Gastrocnemius medialis (tissue), 4 donors: ENCODE results near the gene C19orf73. TPM values are rescaled to one million over a fixed set of nuclear protein-coding genes. Genes with fewer than 3 reads are reported as not detected.

Source experiments
- ATAC-seq, 2 donors: fragments of 150-250 bp; one replicate each; pipeline ENCODE4 v1.9.1; 2016
- DNase-seq, 2 donors: peaks; one replicate each; pipeline ENCODE4 v3.0.0-alpha.2; 2019
- H3K27ac ChIP-seq, 4 donors: fragments of 200-600 bp; sonication (generic); 1 replicate in 1 of 4; 2 replicates in 3 of 4; pipeline ENCODE4 v1.5.1; 2016 to 2018; ENCODE audit warnings: mild to moderate bottlenecking in 2 of 4, moderate library complexity in 1 of 4
- H3K27me3 ChIP-seq, 3 donors: fragments of 200-600 bp; sonication (generic) in 2 of 3; 1 replicate in 1 of 3; 2 replicates in 2 of 3; pipeline versions ENCODE4 v1.5.1 to v1.6.0; 2016 to 2019; ENCODE audit warnings: mild to moderate bottlenecking in 1 of 3, moderate library complexity in 1 of 3
- H3K36me3 ChIP-seq, 2 donors: fragments of 200-600 bp; sonication (generic) in 1 of 2; one replicate each; pipeline ENCODE4 v1.5.1; 2017 to 2018
- H3K4me1 ChIP-seq, 2 donors: fragments of 200-600 bp; sonication (generic) in 1 of 2; one replicate each; pipeline ENCODE4 v1.5.1; 2016 to 2017; ENCODE audit warnings: mild to moderate bottlenecking in 2 of 2
- H3K4me3 ChIP-seq, 4 donors: fragments of 200-600 bp; sonication (generic) in 3 of 4; 1 replicate in 1 of 4; 2 replicates in 3 of 4; pipeline ENCODE4 v1.5.1; 2016 to 2019; ENCODE audit warnings: mild to moderate bottlenecking in 2 of 4
- H3K9me3 ChIP-seq, 3 donors: fragments of 200-600 bp; sonication (generic) in 2 of 3; 1 replicate in 1 of 3; 2 replicates in 2 of 3; pipeline ENCODE4 v1.5.1; 2016 to 2019
- POLR2A ChIP-seq, 2 donors: fragments of 450-650 bp; IDR thresholded peaks; one replicate each; pipeline ENCODE4 v1.6.1; 2017; ENCODE audit warnings: antibody characterized with exemption in 2 of 2, mild to moderate bottlenecking in 2 of 2, moderate library complexity in 2 of 2
- in situ Hi-C, 4 donors: fragments of 200-750 bp; cut with MboI; loops; one replicate each; pipeline versions ENCODE4 v1.15.0 to v1.8.0; 2017; ENCODE audit warnings: low sequenced_read_pairs in 4 of 4
- intact Hi-C: fragments of 100-400 bp; cut with DNase I; formaldehyde crosslinking; loops from one replicate; pipeline ENCODE4 v1.15.1; 2023; ENCODE audit warnings: low total_unique reads
- total RNA-seq, 4 donors: library from RNA; depleted of rRNA; stranded (reverse); fragments of >200 nt; gene quantifications; one replicate each; pipeline versions ENCODE4 v1.1.0 to v1.2.3, GENCODE V29; 2016
- TF ChIP-seq, protein P1 (sequence below), 5 experiments: fragments of 450-650 bp in 3 of 5; fragments of 200-600 bp in 2 of 5; sonication (generic) in 2 of 5; IDR thresholded peaks in 4 of 5; conservative IDR thresholded peaks in 1 of 5; 1 replicate in 4 of 5; 2 replicates in 1 of 5; pipeline ENCODE4 v1.5.1; 2016 to 2019; ENCODE audit warnings: antibody characterized with exemption in 5 of 5, mild to moderate bottlenecking in 3 of 5, moderate library complexity in 3 of 5

C19orf73 gene
- total RNA-seq, 4 donors from 2014 or later = 1.3 to 11.7 (median 3.5) TPM

DNA sequence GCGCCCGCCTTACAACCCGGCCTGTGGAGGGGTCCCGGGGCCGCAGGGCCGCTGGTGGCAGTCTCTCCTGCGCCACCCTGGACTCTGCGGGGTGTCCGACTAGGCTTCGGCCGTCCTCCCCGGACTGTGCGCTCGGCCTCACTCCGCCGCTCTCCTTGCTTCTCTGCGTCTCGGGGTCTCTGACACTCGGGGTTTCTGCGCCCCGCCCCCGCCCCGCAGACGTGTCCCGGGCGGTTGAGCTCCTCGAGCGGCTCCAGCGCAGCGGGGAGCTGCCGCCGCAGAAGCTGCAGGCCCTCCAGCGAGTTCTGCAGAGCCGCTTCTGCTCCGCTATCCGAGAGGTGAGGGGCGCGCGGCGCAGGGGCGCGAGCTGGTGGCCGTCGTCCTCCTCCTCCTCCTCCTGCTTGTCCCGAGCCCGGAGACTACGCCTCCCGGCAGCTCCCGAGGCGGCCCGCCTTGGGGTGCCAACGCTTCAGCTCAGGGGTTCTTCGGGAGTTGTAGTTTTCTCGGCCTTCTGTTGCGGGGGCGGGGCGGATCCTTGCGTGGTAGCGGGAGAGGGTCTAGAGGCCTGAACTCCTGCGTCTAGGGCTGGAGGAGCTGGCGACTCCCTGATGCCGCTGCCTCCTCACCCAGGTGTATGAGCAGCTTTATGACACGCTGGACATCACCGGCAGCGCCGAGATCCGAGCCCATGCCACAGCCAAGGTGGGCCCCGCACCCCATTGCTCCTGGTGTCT, 4.1 kb downstream of the C19orf73 start:
- no peaks in the 10 kb centered on the region for H3K27me3 ChIP-seq
- DNase-seq (peak in 1 of 2 donors; percentile 72), ATAC-seq (peak; percentile 4 to 10)
- H3K9me3 ChIP-seq = no peaks in the 10 kb centered on the region
- in situ Hi-C loops = no loop called here
- H3K36me3 ChIP-seq = no peaks in the 10 kb centered on the region
- intact Hi-C loops = no loop called here
- H3K4me3 ChIP-seq = peak overlapping the region; percentile 64 to 81 (median 74)
- peak overlapping the region; percentile 78 to 89 (median 82) for H3K27ac ChIP-seq
- H3K4me1 ChIP-seq = peaks cover 30 to 34% of the 10 kb centered on the region in 2 donors
- TF ChIP-seq, protein P1, sequence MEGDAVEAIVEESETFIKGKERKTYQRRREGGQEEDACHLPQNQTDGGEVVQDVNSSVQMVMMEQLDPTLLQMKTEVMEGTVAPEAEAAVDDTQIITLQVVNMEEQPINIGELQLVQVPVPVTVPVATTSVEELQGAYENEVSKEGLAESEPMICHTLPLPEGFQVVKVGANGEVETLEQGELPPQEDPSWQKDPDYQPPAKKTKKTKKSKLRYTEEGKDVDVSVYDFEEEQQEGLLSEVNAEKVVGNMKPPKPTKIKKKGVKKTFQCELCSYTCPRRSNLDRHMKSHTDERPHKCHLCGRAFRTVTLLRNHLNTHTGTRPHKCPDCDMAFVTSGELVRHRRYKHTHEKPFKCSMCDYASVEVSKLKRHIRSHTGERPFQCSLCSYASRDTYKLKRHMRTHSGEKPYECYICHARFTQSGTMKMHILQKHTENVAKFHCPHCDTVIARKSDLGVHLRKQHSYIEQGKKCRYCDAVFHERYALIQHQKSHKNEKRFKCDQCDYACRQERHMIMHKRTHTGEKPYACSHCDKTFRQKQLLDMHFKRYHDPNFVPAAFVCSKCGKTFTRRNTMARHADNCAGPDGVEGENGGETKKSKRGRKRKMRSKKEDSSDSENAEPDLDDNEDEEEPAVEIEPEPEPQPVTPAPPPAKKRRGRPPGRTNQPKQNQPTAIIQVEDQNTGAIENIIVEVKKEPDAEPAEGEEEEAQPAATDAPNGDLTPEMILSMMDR (IDR thresholded peaks at IDR 0.05 in 4 of 5, conservative IDR thresholded peaks at IDR 0.05 in 1 of 5) = no peak
- peak; percentile 18 to 29 for TF ChIP-seq POLR2A (IDR thresholded peaks at IDR 0.05)

DNA sequence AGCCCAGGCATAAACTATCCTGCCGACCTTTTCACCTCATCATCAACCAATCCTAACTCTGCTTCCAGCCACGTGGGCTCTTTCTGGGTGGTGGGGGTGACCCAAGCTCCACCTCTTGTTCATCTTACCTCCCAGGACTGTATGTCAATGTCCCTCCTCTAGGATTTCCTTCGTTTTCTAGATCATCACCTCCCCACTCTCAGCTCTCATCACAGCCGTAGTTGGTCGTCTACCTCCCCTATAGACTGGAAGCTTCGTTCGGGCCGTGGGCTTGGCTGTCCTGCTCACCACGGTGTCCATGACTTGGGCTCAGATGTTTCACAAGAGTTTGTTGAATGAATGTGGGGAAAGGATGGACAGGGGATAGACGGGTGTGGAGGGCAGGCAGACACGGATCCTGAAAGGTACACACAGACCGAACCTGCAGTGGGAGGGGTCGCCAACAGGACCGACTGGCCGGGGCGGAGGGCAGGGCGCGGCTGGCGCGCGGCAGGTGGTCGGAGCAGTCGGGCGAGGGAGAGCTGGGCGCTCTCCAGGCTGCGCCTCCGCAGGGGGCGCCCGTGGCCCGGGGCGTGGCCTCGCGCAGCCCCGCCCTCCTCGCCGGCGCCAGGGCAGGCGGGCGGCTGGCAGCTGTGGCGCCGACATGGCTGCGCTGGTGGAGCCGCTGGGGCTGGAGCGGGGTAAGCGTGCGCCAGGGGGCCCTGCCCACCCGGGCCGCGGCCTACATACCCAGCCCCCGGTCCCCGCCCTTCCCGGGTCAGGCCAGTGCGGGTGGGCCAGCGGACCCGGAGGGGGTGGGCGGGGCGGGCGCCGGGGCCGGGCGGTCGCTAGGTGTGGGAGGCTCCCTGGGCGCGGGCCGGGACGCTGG, 4.9 kb downstream of the C19orf73 start, which contains the start of gene LIN7B:
TSS of gene LIN7B (plus strand) at position 609 of the 868 bp plus-strand sequence. CDS start at position 644, 35 bp downstream.
- no peaks in the 10 kb centered on the region for H3K27me3 ChIP-seq
- H3K4me3 ChIP-seq = peak within 1 kb of the TSS; percentile 64 to 81 (median 74)
- no peaks in the 10 kb centered on the region for H3K9me3 ChIP-seq
- peaks cover 28 to 31% of the 10 kb centered on the region in 2 donors for H3K4me1 ChIP-seq
- in situ Hi-C loops (no loop called here), intact Hi-C loops (no loop called here)
- DNase-seq = peak in 1 of 2 donors; percentile 58
- peaks cover 0 to 3% of the 10 kb centered on the region in 2 donors for H3K36me3 ChIP-seq
- H3K27ac ChIP-seq = peak within 1 kb of the TSS; percentile 78 to 89 (median 82)
- TF ChIP-seq, protein P1 (IDR thresholded peaks at IDR 0.05 in 4 of 5, conservative IDR thresholded peaks at IDR 0.05 in 1 of 5) = peak; percentile 30 to 78 (median 52)
- peak; percentile 23 to 67 for TF ChIP-seq POLR2A (IDR thresholded peaks at IDR 0.05)
- ATAC-seq = peak; percentile 65 to 72

DNA sequence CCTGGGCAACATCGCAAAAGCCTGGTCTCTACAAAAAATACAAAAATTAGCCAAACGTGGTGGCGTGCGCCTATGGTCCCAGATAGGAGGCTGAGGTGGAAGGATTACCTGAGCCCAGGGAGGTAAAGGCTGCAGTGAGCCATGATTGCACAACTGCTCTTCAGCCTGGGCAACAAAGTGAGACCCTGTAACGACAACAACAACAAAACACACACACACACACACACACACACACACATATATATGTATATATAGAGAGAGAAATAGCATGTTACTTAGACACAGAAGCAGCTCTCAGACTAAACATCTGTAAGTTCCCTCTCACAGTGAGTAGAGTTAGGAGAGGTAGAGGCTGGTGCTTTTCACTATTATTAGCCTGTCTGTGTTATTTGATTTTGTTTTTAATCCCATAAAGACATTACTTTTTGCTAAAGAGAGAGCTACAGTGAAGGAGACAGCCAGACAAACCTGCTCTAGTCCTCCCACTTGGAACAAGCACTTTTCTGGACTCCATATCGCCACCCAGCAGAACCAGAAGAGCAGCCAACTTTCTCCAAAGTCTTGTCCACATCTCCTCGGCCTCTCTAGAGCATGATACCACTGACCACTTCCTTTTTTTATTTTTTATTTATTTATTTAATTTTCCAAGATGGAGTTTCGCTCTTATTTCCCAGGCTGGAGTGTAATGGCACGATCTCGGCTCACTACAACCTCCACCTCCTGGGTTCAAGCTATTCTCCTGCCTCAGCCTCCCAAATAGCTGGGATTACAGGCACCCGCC, 7.5 kb downstream of the C19orf73 start:
- H3K36me3 ChIP-seq = peaks cover 0 to 29% of the 10 kb centered on the region in 2 donors
- no peaks in the 10 kb centered on the region for H3K9me3 ChIP-seq
- no peak overlapping the region for H3K4me3 ChIP-seq
- in situ Hi-C loops (no loop called here), intact Hi-C loops (no loop called here)
- no peaks in the 10 kb centered on the region for H3K27me3 ChIP-seq
- H3K27ac ChIP-seq = peak overlapping the region in 3 of 4 donors; percentile 42 to 72 (median 61)
- H3K4me1 ChIP-seq = peaks cover 18 to 27% of the 10 kb centered on the region in 2 donors
- TF ChIP-seq POLR2A (IDR thresholded peaks at IDR 0.05) = no peak
- TF ChIP-seq, protein P1 (IDR thresholded peaks at IDR 0.05 in 4 of 5, conservative IDR thresholded peaks at IDR 0.05 in 1 of 5) = no peak
- DNase-seq = no peak
- ATAC-seq = no peak

DNA sequence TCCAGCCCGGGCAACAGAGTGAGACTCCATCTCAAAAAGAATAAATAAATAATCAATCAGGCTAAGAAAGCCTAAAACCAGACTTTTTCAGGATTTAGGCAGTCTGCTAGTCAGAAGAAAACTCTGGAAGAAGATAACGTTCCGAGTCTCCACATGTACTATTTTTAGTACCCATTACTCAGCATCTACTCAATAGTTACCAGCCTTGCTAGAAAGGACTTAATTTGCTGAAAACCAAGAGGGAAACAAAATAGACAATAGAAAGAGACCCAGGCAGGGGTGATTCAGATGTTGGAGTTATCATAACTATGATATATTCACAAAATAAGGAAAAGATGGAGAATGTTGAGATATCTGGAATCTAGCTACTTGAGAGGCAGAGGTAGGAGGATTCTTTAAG, 8.4 kb downstream of the C19orf73 start:
- no peak for DNase-seq
- H3K4me1 ChIP-seq = peaks cover 18 to 35% of the 10 kb centered on the region in 2 donors
- no peaks in the 10 kb centered on the region for H3K9me3 ChIP-seq
- peak overlapping the region; percentile 42 to 72 (median 61) for H3K27ac ChIP-seq
- ATAC-seq = no peak
- H3K36me3 ChIP-seq = peaks cover 0 to 37% of the 10 kb centered on the region in 2 donors
- intact Hi-C loops (no loop called here), in situ Hi-C loops (no loop called here)
- TF ChIP-seq, protein P1 (IDR thresholded peaks at IDR 0.05 in 4 of 5, conservative IDR thresholded peaks at IDR 0.05 in 1 of 5) = no peak
- no peak for TF ChIP-seq POLR2A (IDR thresholded peaks at IDR 0.05)
- no peaks in the 10 kb centered on the region for H3K27me3 ChIP-seq
- H3K4me3 ChIP-seq = no peak overlapping the region
